Activated naive CD8-positive, alpha-beta T cell treated with anti-CD3 and anti-CD28 coated beads, Interleukin-2, amount 50 U/mL, for 24 hours (primary cell): ENCODE data around the gene VWF.

Experiments
- ATAC-seq: fragments of 150-1000 bp; cut with Tn5 transposase; one replicate; pipeline ENCODE4 v1.10.0; 2021
- DNase-seq: peaks from one replicate; pipeline ENCODE4 v3.0.0; 2021
- H3K27ac Mint-ChIP-seq: one replicate; pipeline ENCODE4 v1.8.0; 2021; ENCODE audit warnings: mild to moderate bottlenecking, mixed read lengths
- H3K27me3 Mint-ChIP-seq: one replicate; pipeline ENCODE4 v1.8.0; 2021; ENCODE audit warnings: mixed read lengths
- H3K36me3 Mint-ChIP-seq: one replicate; pipeline ENCODE4 v1.8.0; 2021; ENCODE audit warnings: low read depth, mixed read lengths
- H3K4me1 Mint-ChIP-seq: one replicate; pipeline ENCODE4 v1.8.0; 2021; ENCODE audit warnings: mixed read lengths
- H3K4me3 Mint-ChIP-seq: one replicate; pipeline ENCODE4 v1.8.0; 2021; ENCODE audit warnings: mild to moderate bottlenecking, moderate library complexity, mixed read lengths
- H3K9me3 Mint-ChIP-seq: one replicate; pipeline ENCODE4 v1.8.0; 2021; ENCODE audit warnings: mixed read lengths

Gene VWF

GRCh38 chr12:5923751-5924150 is 200.7 kb downstream of the VWF start:
- no peak overlapping the region for H3K4me3 Mint-ChIP-seq
- H3K27me3 Mint-ChIP-seq: peaks cover 20% of the 10 kb centered on the region
- H3K4me1 Mint-ChIP-seq: no peaks in the 10 kb centered on the region
- no peaks in the 10 kb centered on the region for H3K9me3 Mint-ChIP-seq
- ATAC-seq: no peak
- H3K27ac Mint-ChIP-seq: no peak overlapping the region
- DNase-seq: no peak
- no peaks in the 10 kb centered on the region for H3K36me3 Mint-ChIP-seq

- ATAC-seq (no peak), DNase-seq (no peak)
- H3K27me3 Mint-ChIP-seq: peaks cover 20% of the 10 kb centered on the region
- H3K9me3 Mint-ChIP-seq: no peaks in the 10 kb centered on the region
- no peak overlapping the region for H3K4me3 Mint-ChIP-seq
- H3K36me3 Mint-ChIP-seq: no peaks in the 10 kb centered on the region
- H3K27ac Mint-ChIP-seq: no peak overlapping the region
- no peaks in the 10 kb centered on the region for H3K4me1 Mint-ChIP-seq
Observed at GRCh38 chr12:5923043-5923605, 201.3 kb downstream of the VWF start.

- no peaks in the 10 kb centered on the region for H3K9me3 Mint-ChIP-seq
- ATAC-seq: no peak
- H3K27me3 Mint-ChIP-seq: peaks cover 14% of the 10 kb centered on the region
- no peaks in the 10 kb centered on the region for H3K36me3 Mint-ChIP-seq
- H3K4me3 Mint-ChIP-seq: no peak overlapping the region
- DNase-seq: no peak
- no peak overlapping the region for H3K27ac Mint-ChIP-seq
- no peaks in the 10 kb centered on the region for H3K4me1 Mint-ChIP-seq
Observed at GRCh38 chr12:5921966-5922899, 202.2 kb downstream of the VWF start.

- Mint-ChIP-seq H3K36me3 (no peaks in the 10 kb centered on the region), H3K4me1 (no peaks in the 10 kb centered on the region), H3K9me3 (no peaks in the 10 kb centered on the region), H3K27ac (no peak overlapping the region), H3K4me3 (no peak overlapping the region), H3K27me3 (peaks cover 8% of the 10 kb centered on the region)
- ATAC-seq (no peak), DNase-seq (no peak)
Observed at GRCh38 chr12:5921027-5921909, 203.2 kb downstream of the VWF start.

GRCh38 chr12:5916785-5917290 is 207.6 kb downstream of the VWF start:
- Mint-ChIP-seq H3K36me3 (no peaks in the 10 kb centered on the region), H3K27me3 (peaks cover 2% of the 10 kb centered on the region), H3K4me1 (no peaks in the 10 kb centered on the region), H3K4me3 (no peak overlapping the region), H3K9me3 (no peaks in the 10 kb centered on the region), H3K27ac (no peak overlapping the region)
- ATAC-seq (no peak), DNase-seq (no peak)

- Mint-ChIP-seq H3K9me3 (no peaks in the 10 kb centered on the region), H3K27me3 (peaks cover 2% of the 10 kb centered on the region), H3K4me1 (no peaks in the 10 kb centered on the region), H3K4me3 (no peak overlapping the region), H3K27ac (no peak overlapping the region), H3K36me3 (no peaks in the 10 kb centered on the region)
- no peak for DNase-seq
- ATAC-seq: no peak
Observed at GRCh38 chr12:5915511-5915910, 209.0 kb downstream of the VWF start.

- ATAC-seq: no peak
- H3K4me1 Mint-ChIP-seq: no peaks in the 10 kb centered on the region
- no peak overlapping the region for H3K27ac Mint-ChIP-seq
- H3K36me3 Mint-ChIP-seq: no peaks in the 10 kb centered on the region
- no peak overlapping the region for H3K4me3 Mint-ChIP-seq
- DNase-seq: no peak
- no peaks in the 10 kb centered on the region for H3K27me3 Mint-ChIP-seq
- H3K9me3 Mint-ChIP-seq: no peaks in the 10 kb centered on the region
Observed at GRCh38 chr12:5914387-5915149, 209.9 kb downstream of the VWF start.

GRCh38 chr12:5913387-5913786 is 211.1 kb downstream of the VWF start:
- no peaks in the 10 kb centered on the region for H3K4me1 Mint-ChIP-seq
- no peaks in the 10 kb centered on the region for H3K27me3 Mint-ChIP-seq
- H3K36me3 Mint-ChIP-seq: no peaks in the 10 kb centered on the region
- no peak overlapping the region for H3K4me3 Mint-ChIP-seq
- no peak overlapping the region for H3K27ac Mint-ChIP-seq
- H3K9me3 Mint-ChIP-seq: no peaks in the 10 kb centered on the region
- ATAC-seq (no peak), DNase-seq (no peak)

- Mint-ChIP-seq H3K9me3 (no peaks in the 10 kb centered on the region), H3K4me3 (no peak overlapping the region), H3K27ac (no peak overlapping the region), H3K36me3 (no peaks in the 10 kb centered on the region), H3K4me1 (no peaks in the 10 kb centered on the region), H3K27me3 (peaks cover 2% of the 10 kb centered on the region)
- ATAC-seq (no peak), DNase-seq (no peak)
Observed at GRCh38 chr12:5912437-5913334, 211.8 kb downstream of the VWF start.

GRCh38 chr12:5912011-5912410 is 212.5 kb downstream of the VWF start:
- H3K27me3 Mint-ChIP-seq: peaks cover 6% of the 10 kb centered on the region
- no peak for DNase-seq
- ATAC-seq: no peak

GRCh38 chr12:5910790-5911548 is 213.5 kb downstream of the VWF start:
- no peaks in the 10 kb centered on the region for H3K9me3 Mint-ChIP-seq
- H3K36me3 Mint-ChIP-seq: no peaks in the 10 kb centered on the region
- H3K4me1 Mint-ChIP-seq: no peaks in the 10 kb centered on the region
- H3K27me3 Mint-ChIP-seq: peaks cover 6% of the 10 kb centered on the region
- no peak overlapping the region for H3K4me3 Mint-ChIP-seq
- H3K27ac Mint-ChIP-seq: no peak overlapping the region
- no peak for DNase-seq
- no peak for ATAC-seq

More at GRCh38 chr12:5912011-5912410, 212.5 kb downstream of the VWF start:
- H3K4me3 Mint-ChIP-seq: no peak overlapping the region
- H3K27ac Mint-ChIP-seq: no peak overlapping the region
- H3K9me3 Mint-ChIP-seq: no peaks in the 10 kb centered on the region
- no peaks in the 10 kb centered on the region for H3K36me3 Mint-ChIP-seq
- no peaks in the 10 kb centered on the region for H3K4me1 Mint-ChIP-seq

GRCh38 chr12:5909560-5909959 is 214.9 kb downstream of the VWF start:
- H3K4me1 Mint-ChIP-seq: no peaks in the 10 kb centered on the region
- H3K27me3 Mint-ChIP-seq: peaks cover 6% of the 10 kb centered on the region
- H3K36me3 Mint-ChIP-seq: no peaks in the 10 kb centered on the region
- H3K27ac Mint-ChIP-seq: no peak overlapping the region
- ATAC-seq (no peak), DNase-seq (no peak)
- no peaks in the 10 kb centered on the region for H3K9me3 Mint-ChIP-seq
- no peak overlapping the region for H3K4me3 Mint-ChIP-seq

- DNase-seq (no peak), ATAC-seq (no peak)
- no peaks in the 10 kb centered on the region for H3K36me3 Mint-ChIP-seq
- H3K27ac Mint-ChIP-seq: no peak overlapping the region
- no peaks in the 10 kb centered on the region for H3K4me1 Mint-ChIP-seq
- no peaks in the 10 kb centered on the region for H3K9me3 Mint-ChIP-seq
- peaks cover 8% of the 10 kb centered on the region for H3K27me3 Mint-ChIP-seq
- H3K4me3 Mint-ChIP-seq: no peak overlapping the region
Observed at GRCh38 chr12:5908251-5908650, 216.2 kb downstream of the VWF start.
